Neural crest cell (in vitro differentiated cells): ENCODE measurements around the gene SLC2A4RG. TPM values are rescaled to one million over a fixed set of nuclear protein-coding genes. Genes with fewer than 3 reads are reported as not detected.

Source experiments
- DNase-seq: peaks from one replicate; pipeline ENCODE4 v3.0.0; 2021; ENCODE audit warnings: low read depth, mixed read lengths, low spot score
- H3K27ac Mint-ChIP-seq: one replicate; pipeline ENCODE4 v1.8.0; 2021; ENCODE audit warnings: mild to moderate bottlenecking, mixed read lengths; ENCODE audit not compliant: unreplicated experiment
- H3K27me3 Mint-ChIP-seq: 2 replicates; pipeline ENCODE4 v1.8.0; 2021; ENCODE audit warnings: low read depth, mild to moderate bottlenecking, mixed read lengths
- H3K36me3 Mint-ChIP-seq: 2 replicates; pipeline ENCODE4 v1.8.0; 2021; ENCODE audit warnings: low read depth, mild to moderate bottlenecking, mixed read lengths
- H3K4me1 Mint-ChIP-seq: 2 replicates; pipeline ENCODE4 v1.8.0; 2021; ENCODE audit warnings: mixed read lengths
- H3K4me3 Mint-ChIP-seq: one replicate; pipeline ENCODE4 v1.8.0; 2021; ENCODE audit warnings: mild to moderate bottlenecking, mixed read lengths
- H3K9me3 Mint-ChIP-seq: 2 replicates; pipeline ENCODE4 v1.8.0; 2021; ENCODE audit warnings: mixed read lengths
- total RNA-seq: library from RNA; stranded (reverse); gene quantifications from 2 replicates; pipeline ENCODE4 v1.2.1, GENCODE V29; 2021
- TF ChIP-seq, protein P1 (sequence below): fragments of 200-600 bp; sonication (generic); conservative IDR thresholded peaks from 2 replicates; pipeline ENCODE4 v1.5.0; 2021; ENCODE audit warnings: antibody characterized with exemption, mild to moderate bottlenecking

The SLC2A4RG gene
- total RNA-seq, 1 donor from 2014 or later, result 79.1 TPM

DNA sequence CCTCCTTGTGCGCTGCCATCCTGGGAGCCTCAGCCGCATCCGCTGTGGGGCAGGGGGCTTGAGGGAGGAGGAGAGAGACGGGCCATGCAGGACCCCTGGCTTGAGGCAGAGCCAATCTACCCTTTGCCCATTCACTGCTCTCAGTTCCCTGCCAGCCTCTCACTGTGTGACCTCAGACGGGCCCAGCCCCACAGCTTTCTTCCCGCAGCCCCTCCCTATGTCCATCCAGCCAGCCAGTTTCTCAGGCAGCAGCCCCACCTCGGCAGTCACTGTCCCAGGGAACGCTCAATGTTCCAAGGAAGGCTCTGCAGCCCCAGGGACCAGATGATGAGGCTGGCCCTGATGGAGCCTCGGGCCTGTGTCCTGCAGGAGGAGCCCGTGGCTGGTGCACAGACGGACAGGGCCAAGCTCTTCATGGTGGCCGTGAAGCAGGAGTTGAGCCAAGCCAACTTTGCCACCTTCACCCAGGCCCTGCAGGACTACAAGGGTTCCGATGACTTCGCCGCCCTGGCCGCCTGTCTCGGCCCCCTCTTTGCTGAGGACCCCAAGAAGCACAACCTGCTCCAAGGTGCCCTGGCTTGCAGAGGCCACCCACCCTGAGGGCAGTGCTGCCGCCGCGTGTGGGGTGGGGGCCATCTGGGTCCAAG is 47.0 kb upstream of the SLC2A4RG start:
- no peaks in the 10 kb centered on the region for H3K9me3 Mint-ChIP-seq
- DNase-seq, result no peak
- H3K27me3 Mint-ChIP-seq, result peaks cover 6% of the 10 kb centered on the region
- no peaks in the 10 kb centered on the region for H3K4me1 Mint-ChIP-seq
- peaks cover 5% of the 10 kb centered on the region for H3K36me3 Mint-ChIP-seq
- H3K4me3 Mint-ChIP-seq, result peak overlapping the region; percentile 74
- H3K27ac Mint-ChIP-seq, result no peak overlapping the region
- TF ChIP-seq, protein P1, sequence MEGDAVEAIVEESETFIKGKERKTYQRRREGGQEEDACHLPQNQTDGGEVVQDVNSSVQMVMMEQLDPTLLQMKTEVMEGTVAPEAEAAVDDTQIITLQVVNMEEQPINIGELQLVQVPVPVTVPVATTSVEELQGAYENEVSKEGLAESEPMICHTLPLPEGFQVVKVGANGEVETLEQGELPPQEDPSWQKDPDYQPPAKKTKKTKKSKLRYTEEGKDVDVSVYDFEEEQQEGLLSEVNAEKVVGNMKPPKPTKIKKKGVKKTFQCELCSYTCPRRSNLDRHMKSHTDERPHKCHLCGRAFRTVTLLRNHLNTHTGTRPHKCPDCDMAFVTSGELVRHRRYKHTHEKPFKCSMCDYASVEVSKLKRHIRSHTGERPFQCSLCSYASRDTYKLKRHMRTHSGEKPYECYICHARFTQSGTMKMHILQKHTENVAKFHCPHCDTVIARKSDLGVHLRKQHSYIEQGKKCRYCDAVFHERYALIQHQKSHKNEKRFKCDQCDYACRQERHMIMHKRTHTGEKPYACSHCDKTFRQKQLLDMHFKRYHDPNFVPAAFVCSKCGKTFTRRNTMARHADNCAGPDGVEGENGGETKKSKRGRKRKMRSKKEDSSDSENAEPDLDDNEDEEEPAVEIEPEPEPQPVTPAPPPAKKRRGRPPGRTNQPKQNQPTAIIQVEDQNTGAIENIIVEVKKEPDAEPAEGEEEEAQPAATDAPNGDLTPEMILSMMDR, result no peak

DNA sequence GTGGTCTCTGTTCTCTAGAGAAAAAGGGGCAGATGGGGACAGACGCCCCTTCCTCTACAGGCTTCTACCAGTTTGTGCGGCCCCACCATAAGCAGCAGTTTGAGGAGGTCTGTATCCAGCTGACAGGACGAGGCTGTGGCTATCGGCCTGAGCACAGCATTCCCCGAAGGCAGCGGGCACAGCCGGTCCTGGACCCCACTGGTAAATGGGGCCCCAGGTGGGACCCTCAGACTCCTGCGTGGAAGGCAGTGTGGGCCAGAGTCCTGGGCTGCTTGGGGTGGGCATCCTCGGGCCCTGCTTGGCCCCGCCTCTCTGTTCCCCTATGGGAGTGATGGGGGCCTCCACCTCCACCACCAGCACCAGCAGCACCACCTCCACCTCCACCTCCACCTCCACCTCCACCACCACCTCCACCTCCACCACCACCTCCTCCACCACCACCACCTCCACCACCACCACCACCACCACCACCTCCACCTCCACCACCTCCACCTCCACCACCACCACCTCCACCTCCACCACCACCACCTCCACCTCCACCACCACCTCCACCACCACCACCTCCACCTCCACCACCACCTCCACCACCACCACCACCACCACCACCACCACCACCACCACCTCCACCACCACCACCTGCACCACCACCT is 46.4 kb upstream of the SLC2A4RG start:
- no peak overlapping the region for H3K4me3 Mint-ChIP-seq
- peaks cover 5% of the 10 kb centered on the region for H3K36me3 Mint-ChIP-seq
- H3K4me1 Mint-ChIP-seq, result no peaks in the 10 kb centered on the region
- DNase-seq, result no peak
- H3K27me3 Mint-ChIP-seq, result peaks cover 9% of the 10 kb centered on the region
- no peaks in the 10 kb centered on the region for H3K9me3 Mint-ChIP-seq
- TF ChIP-seq, protein P1, result no peak
- H3K27ac Mint-ChIP-seq, result no peak overlapping the region

DNA sequence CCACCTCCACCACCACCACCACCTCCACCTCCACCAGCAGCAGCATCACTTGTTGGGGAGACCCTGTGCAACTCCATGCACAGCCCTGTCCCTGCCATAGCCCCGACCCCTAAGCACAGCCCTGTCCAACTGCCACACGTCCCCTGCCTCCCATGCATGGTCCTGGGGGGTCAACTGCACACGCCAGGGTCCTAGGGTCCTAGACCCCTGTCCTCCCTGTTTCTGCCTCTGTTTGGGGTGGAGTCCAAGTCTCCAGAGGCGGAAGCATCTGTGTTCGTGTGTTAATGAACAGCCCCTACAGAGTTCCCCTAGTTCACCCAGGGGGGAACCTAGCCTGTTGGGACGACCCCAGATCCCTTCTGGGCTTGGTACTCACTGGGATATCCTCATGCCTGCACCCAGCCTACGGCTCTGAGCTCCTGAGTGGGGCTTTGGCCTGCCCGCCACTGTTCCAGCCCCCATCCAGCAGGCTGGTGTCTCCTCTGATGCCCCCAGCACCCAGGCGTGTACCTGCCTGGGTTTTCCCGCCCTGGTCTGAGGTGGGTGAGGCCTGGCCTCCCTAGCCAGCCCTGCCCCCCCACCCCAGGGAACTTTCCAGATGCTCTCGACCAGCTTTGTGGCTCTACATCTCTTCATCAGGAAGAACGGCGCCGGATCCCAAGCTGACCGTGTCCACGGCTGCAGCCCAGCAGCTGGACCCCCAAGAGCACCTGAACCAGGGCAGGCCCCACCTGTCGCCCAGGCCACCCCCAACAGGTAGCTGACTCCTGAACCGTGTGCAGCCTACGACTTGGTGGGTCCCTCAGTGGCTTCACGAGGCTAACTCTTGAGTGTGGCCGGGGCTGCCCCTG is 45.6 kb upstream of the SLC2A4RG start:
- Mint-ChIP-seq H3K36me3 (peaks cover 5% of the 10 kb centered on the region), H3K4me1 (no peaks in the 10 kb centered on the region), H3K4me3 (peak overlapping the region; percentile 62), H3K27ac (peak overlapping the region; percentile 19), H3K27me3 (peaks cover 9% of the 10 kb centered on the region), H3K9me3 (no peaks in the 10 kb centered on the region)
- TF ChIP-seq, protein P1, result no peak
- DNase-seq, result no peak

- DNase-seq, result no peak
- Mint-ChIP-seq H3K27me3 (peaks cover 9% of the 10 kb centered on the region), H3K27ac (no peak overlapping the region), H3K9me3 (no peaks in the 10 kb centered on the region), H3K4me3 (no peak overlapping the region), H3K36me3 (peaks cover 5% of the 10 kb centered on the region), H3K4me1 (no peaks in the 10 kb centered on the region)
- TF ChIP-seq, protein P1, result no peak
Observed at GRCh38 chr20:63694584-63695423, 44.8 kb upstream of the SLC2A4RG start.
